Measurements from ENCODE around the gene LARGE1.

The LARGE1 gene

GRCh38 chr22:33564683-33565082 is 355.6 kb downstream of the LARGE1 start:
- no peak for TF ChIP-seq EZH2 (IDR thresholded peaks at IDR 0.05; ENCODE audit: borderline replicate concordance, low read length)
- no peak for TF ChIP-seq CTCF (IDR thresholded peaks at IDR 0.05; ENCODE audit: low read length)
- H4K20me1 ChIP-seq (ENCODE audit: insufficient read depth, low read length): no peaks in the 10 kb centered on the region
- H3K9ac ChIP-seq (ENCODE audit: low read length): no peak overlapping the region
- no peak overlapping the region for H3K4me3 ChIP-seq (ENCODE audit: low read depth, low read length, poor library complexity, severe bottlenecking)
- no peaks in the 10 kb centered on the region for H3K9me2 ChIP-seq (ENCODE audit: low read depth, low read length)
- no peaks in the 10 kb centered on the region for H3K27me3 ChIP-seq (ENCODE audit: insufficient read depth, low read length)
- H3K36me3 ChIP-seq (ENCODE audit: insufficient read depth, low read length): no peaks in the 10 kb centered on the region
- H3K9me3 ChIP-seq (ENCODE audit: low read length): no peaks in the 10 kb centered on the region
- H3F3A ChIP-seq (ENCODE audit: insufficient read depth, low read length): no peaks in the 10 kb centered on the region
- peaks cover 59% of the 10 kb centered on the region for H3K4me1 ChIP-seq (ENCODE audit: insufficient read depth, low read length, severe bottlenecking)
- no peak overlapping the region for H3K4me2 ChIP-seq (ENCODE audit: low read length)
- H3K79me2 ChIP-seq (ENCODE audit: insufficient read depth, low read length): no peaks in the 10 kb centered on the region
- H3K27ac ChIP-seq (ENCODE audit: low read depth, low read length, poor library complexity, severe bottlenecking): no peak overlapping the region
- no peak overlapping the region for H2AFZ ChIP-seq (ENCODE audit: low read length)

DNA sequence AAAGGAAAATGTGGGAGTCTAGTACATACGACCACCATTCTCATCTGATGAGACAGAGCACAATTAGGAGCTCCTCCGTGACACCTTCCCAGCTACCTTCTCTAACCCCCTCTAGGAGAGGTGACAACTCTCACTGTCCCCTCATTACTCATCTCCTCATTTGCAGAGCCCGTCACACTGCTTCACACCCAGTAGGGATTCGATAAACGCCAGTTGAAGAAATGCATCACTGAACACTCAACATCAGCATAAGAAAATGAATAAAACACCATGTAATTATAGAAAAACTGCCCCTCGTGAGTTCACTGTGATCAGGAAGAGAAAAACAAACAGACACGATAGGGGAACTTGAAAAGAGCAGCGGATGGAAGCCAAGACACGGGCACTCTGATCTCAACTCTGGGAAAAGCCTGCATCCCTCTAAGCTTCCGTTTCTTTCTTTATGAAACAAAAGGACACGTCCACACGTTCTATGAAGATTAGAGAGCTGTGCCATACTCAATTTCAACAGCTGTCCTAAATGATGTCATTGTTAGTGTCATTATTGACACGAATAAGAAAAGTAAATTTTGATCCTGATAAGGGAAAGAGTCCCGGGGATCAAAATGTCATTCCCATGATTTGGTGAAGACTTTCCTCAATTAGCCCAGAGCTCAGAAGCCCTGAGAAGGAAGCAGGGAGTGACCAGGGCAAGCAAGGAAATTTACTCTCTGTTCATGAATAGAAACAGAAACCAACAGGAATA is 356.9 kb downstream of the LARGE1 start:
- H3K4me2 ChIP-seq (ENCODE audit: low read length): peak overlapping the region; percentile 26; the same call in 1 of the 2 replicates
- H3K9me3 ChIP-seq (ENCODE audit: low read length): no peaks in the 10 kb centered on the region
- TF ChIP-seq EZH2 (IDR thresholded peaks at IDR 0.05; ENCODE audit: borderline replicate concordance, low read length) (no peak), CTCF (IDR thresholded peaks at IDR 0.05; ENCODE audit: low read length) (no peak)
- H3K4me3 ChIP-seq (ENCODE audit: low read depth, low read length, poor library complexity, severe bottlenecking): peak overlapping the region; percentile 12
- H3K9me2 ChIP-seq (ENCODE audit: low read depth, low read length): no peaks in the 10 kb centered on the region
- H3K79me2 ChIP-seq (ENCODE audit: insufficient read depth, low read length): no peaks in the 10 kb centered on the region
- H3K9ac ChIP-seq (ENCODE audit: low read length): no peak overlapping the region
- no peaks in the 10 kb centered on the region for H3K27me3 ChIP-seq (ENCODE audit: insufficient read depth, low read length)
- peak overlapping the region; percentile 7 for H3K27ac ChIP-seq (ENCODE audit: low read depth, low read length, poor library complexity, severe bottlenecking)
- H3F3A ChIP-seq (ENCODE audit: insufficient read depth, low read length): no peaks in the 10 kb centered on the region
- H4K20me1 ChIP-seq (ENCODE audit: insufficient read depth, low read length): no peaks in the 10 kb centered on the region
- no peaks in the 10 kb centered on the region for H3K36me3 ChIP-seq (ENCODE audit: insufficient read depth, low read length)
- H2AFZ ChIP-seq (ENCODE audit: low read length): no peak overlapping the region
- peaks cover 46% of the 10 kb centered on the region for H3K4me1 ChIP-seq (ENCODE audit: insufficient read depth, low read length, severe bottlenecking)

DNA sequence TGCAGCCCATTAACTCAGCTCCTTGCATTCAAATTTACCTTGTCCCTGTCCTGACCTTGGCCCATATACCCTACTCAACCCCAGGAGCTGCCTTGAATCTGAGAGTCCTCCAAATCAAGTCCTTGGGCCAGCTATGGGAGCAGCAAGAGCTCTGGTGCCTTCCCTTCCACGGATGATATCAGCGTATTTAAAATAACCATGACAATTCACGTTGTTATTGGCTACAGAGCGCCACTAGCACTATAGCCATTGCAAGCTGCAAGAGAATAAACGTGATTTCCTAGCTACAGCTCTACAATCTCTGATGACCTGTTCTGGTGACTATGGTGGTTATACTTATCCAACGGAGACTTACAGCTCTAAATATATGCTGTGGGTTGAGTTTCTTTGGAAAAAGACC is 357.8 kb downstream of the LARGE1 start:
- H2AFZ ChIP-seq (ENCODE audit: low read length): no peak overlapping the region
- no peaks in the 10 kb centered on the region for H3K36me3 ChIP-seq (ENCODE audit: insufficient read depth, low read length)
- H3K27me3 ChIP-seq (ENCODE audit: insufficient read depth, low read length): no peaks in the 10 kb centered on the region
- no peaks in the 10 kb centered on the region for H3K9me3 ChIP-seq (ENCODE audit: low read length)
- no peaks in the 10 kb centered on the region for H3K9me2 ChIP-seq (ENCODE audit: low read depth, low read length)
- no peaks in the 10 kb centered on the region for H4K20me1 ChIP-seq (ENCODE audit: insufficient read depth, low read length)
- H3K9ac ChIP-seq (ENCODE audit: low read length): no peak overlapping the region
- no peak overlapping the region for H3K27ac ChIP-seq (ENCODE audit: low read depth, low read length, poor library complexity, severe bottlenecking)
- no peaks in the 10 kb centered on the region for H3F3A ChIP-seq (ENCODE audit: insufficient read depth, low read length)
- peaks cover 37% of the 10 kb centered on the region for H3K4me1 ChIP-seq (ENCODE audit: insufficient read depth, low read length, severe bottlenecking)
- H3K4me3 ChIP-seq (ENCODE audit: low read depth, low read length, poor library complexity, severe bottlenecking): no peak overlapping the region
- no peaks in the 10 kb centered on the region for H3K79me2 ChIP-seq (ENCODE audit: insufficient read depth, low read length)
- TF ChIP-seq EZH2 (IDR thresholded peaks at IDR 0.05; ENCODE audit: borderline replicate concordance, low read length) (no peak), CTCF (IDR thresholded peaks at IDR 0.05; ENCODE audit: low read length) (no peak)
- H3K4me2 ChIP-seq (ENCODE audit: low read length): no peak overlapping the region
